HG03045 (cell line): Measurements from ENCODE around the gene PSMC5.
"Not testable (repeated sequence)": the region's sequence is repeated elsewhere in the genome, so short reads cannot be mapped to it uniquely, and the experiment has no call there.

Experiments used
- ATAC-seq: cut with Tn5 transposase; IDR thresholded peaks from one replicate; pipeline ENCODE4 v1.9.1; 2021; ENCODE audit warnings: mild to moderate bottlenecking, moderate library complexity; ENCODE audit not compliant: unreplicated experiment

PSMC5 gene

GRCh38 chr17:63869491-63870291 is 42.5 kb downstream of the PSMC5 start:
- not testable (repeated sequence) for ATAC-seq

DNA sequence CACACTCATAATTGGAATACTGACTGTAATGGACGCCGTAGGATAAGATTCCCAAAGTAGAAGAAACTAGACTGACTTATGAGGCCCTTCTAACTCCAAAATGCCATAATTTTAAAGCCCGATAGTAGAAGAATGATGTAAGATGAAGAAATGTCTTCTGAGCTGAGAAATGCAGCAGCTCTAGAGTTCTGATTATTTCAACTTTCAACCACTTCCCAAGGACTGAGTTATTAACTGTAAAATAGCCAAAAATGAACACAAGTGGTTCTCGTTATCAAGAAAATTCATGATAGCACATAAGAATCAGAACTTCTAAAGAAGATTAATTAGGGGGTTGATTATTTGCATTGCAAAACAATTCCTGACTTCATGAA is 43.0 kb downstream of the PSMC5 start:
- ATAC-seq: not testable (repeated sequence)

DNA sequence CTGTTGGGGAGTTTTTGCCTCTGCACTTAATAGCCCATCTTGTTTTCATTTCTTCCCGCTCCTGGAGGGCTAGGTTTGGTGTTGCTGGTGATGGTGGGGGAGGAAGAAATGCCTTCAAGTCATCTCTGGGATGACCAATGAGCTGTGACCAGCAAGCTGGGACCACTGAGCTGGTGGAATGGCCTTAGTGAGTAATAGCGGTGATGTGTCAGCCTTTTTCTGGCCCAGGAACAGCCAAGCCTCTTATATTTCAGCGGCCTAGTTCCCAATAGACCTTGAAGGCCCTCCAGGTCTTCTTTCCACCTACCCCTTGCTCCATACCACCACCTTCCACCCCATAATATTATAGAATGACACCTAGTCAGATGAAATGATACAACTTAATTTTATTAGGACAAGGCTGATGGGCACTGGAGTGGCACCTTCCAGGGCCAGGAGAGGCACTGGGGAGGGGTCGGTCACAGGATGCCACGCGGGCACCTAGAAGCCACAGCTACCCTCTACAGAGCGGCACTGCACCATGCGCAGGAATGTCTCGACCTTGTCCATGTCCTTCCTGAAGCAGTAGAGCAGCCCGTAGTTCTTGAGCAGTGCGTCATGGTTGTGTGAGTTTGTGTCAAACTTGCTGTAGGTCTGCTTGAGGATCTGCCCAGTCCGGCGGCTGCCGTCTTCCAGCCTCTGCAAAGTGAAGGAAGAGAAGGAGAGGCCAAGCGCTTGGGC is 44.6 kb downstream of the PSMC5 start:
- not testable (repeated sequence) for ATAC-seq

- ATAC-seq: not testable (repeated sequence)
These were observed 46.3 kb downstream of the PSMC5 start, which contains the start of gene CSH2 for GRCh38 chr17:63873577-63873976. Gene CSH2, minus strand, starts transcription at chr17:63873677. Its CDS starts 63 bp downstream, at chr17:63873614.

DNA sequence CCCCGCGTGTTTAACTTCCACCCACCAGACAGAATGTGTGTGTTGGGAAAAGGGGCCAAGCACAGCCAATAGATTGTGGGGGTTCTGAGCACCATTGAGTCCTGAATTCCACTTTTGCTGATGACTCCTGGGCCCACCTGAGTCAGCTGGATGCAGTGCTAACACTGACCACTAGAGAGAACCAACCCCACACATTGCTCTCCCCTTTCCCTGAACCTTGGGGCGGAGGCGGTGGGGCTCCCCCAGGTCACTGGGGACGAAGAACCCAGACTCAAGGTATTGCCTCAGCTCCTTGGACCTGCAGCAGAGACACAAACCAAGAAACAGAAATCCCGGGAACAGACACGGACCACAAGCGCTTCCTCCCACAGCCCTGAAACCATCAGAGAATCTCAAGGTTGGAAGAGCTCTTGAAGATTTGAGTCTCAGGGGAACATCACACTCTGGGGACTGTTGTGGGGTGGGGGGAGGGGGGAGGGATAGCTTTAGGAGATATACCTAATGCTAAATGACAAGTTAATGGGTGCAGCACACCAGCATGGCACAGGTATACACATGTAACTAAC is 46.9 kb downstream of the PSMC5 start:
- ATAC-seq: not testable (repeated sequence)

GRCh38 chr17:63874693-63875092 is 47.5 kb downstream of the PSMC5 start:
- not testable (repeated sequence) for ATAC-seq

GRCh38 chr17:63878413-63878812 is 51.2 kb downstream of the PSMC5 start:
- ATAC-seq: not testable (repeated sequence)

GRCh38 chr17:63880706-63881105 is 53.5 kb downstream of the PSMC5 start:
- ATAC-seq: no peak

DNA sequence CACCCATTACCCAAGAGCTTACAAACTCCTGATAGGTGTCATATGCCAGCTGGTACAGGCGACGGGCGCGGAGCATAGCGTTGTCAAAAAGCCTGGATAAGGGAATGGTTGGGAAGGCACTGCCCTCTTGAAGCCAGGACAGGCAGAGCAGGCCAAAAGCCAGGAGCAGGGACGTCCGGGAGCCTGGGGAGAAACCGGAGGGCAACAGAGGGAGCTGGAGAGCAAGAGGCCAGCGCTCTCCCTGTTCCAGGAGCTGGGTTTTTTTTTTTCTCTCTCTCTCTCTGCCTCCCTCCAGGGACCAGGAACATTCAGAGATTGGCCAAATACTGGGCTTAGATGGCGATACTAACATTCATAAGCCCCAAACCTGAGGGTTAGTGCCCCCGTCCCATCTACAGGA is 54.1 kb downstream of the PSMC5 start:
- ATAC-seq: not testable (repeated sequence)
